MM.1S (cell line): Measurements from ENCODE around the gene FOXQ1.

Source experiments
- EZH2 ChIP-seq: fragments of 300-600 bp; sonication (generic); optimal IDR thresholded peaks from 2 replicates; pipeline ENCODE3; 2017; ENCODE audit warnings: low read depth, mild to moderate bottlenecking, antibody characterized with exemption, low read length, mixed read lengths
- TF ChIP-seq, protein P1 (sequence below): fragments of 300-600 bp; sonication (generic); IDR thresholded peaks from 2 replicates; pipeline ENCODE4 v1.5.1; 2016; ENCODE audit warnings: antibody characterized with exemption, low read length, mixed read lengths

DNA sequence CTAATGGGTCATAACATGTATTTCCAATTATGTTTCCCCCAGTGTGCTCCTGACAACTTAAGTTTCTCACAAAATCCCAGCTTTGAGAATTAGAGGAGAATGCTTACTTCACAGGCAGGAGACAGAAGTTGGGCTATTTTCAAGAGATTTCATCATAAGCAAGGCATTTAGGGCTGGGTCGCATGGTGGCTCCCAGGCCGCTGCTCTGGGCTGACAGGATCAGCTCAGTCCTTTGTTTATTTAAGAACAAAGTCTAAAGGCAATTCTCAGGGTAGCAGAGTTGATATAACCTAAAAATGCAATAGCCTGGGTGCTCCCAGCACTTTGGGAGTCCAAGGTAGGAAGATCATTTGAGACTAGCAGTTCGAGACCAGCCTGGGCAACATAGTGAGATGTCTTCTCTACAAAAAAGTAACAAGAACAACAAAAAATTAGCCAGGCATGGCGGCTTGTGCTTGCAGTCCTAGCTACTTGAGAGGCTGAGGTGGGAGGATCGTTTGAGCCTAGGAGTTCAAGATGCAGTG, 10.9 kb downstream of the FOXQ1 start:
- TF ChIP-seq, protein P1, sequence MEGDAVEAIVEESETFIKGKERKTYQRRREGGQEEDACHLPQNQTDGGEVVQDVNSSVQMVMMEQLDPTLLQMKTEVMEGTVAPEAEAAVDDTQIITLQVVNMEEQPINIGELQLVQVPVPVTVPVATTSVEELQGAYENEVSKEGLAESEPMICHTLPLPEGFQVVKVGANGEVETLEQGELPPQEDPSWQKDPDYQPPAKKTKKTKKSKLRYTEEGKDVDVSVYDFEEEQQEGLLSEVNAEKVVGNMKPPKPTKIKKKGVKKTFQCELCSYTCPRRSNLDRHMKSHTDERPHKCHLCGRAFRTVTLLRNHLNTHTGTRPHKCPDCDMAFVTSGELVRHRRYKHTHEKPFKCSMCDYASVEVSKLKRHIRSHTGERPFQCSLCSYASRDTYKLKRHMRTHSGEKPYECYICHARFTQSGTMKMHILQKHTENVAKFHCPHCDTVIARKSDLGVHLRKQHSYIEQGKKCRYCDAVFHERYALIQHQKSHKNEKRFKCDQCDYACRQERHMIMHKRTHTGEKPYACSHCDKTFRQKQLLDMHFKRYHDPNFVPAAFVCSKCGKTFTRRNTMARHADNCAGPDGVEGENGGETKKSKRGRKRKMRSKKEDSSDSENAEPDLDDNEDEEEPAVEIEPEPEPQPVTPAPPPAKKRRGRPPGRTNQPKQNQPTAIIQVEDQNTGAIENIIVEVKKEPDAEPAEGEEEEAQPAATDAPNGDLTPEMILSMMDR, result no peak
- no peak for TF ChIP-seq EZH2
